ENCODE data around the gene PRRT4. TPM values are rescaled to one million over a fixed set of nuclear protein-coding genes. Genes with fewer than 3 reads are reported as not detected.

Gene PRRT4
- total RNA-seq, 1 experiment from 2014 or later = not detected

GRCh38 chr7:128392446-128393327 lies 31.2 kb upstream of the PRRT4 start:
- H3K4me1 Mint-ChIP-seq (ENCODE audit: insufficient read depth, unreplicated experiment) = peaks cover 4% of the 10 kb centered on the region
- no peak overlapping the region for H3K27ac Mint-ChIP-seq (ENCODE audit: low read depth, unreplicated experiment)
- POLR2A ChIA-PET = no interaction called here
- no peaks in the 10 kb centered on the region for H3K27me3 Mint-ChIP-seq (ENCODE audit: insufficient read depth, unreplicated experiment)
- CTCF ChIA-PET = interaction anchor here (0.6 to 14.9 kb wide), 4 partner anchors 11 to 45 kb away, joined by 3 to 372 read pairs (median 26); partner anchors contain the start of gene RBM28
- intact Hi-C loops (cut with micrococcal nuclease) = no loop called here
- no peak for TF ChIP-seq CTCF (IDR thresholded peaks at IDR 0.05; ENCODE audit: unreplicated experiment)
- BruUV-seq (replicated peaks) = no TSS peak
- H3K4me3 Mint-ChIP-seq (ENCODE audit: unreplicated experiment) = no peak overlapping the region
- no peaks in the 10 kb centered on the region for H3K9me3 Mint-ChIP-seq (ENCODE audit: unreplicated experiment)
- peaks cover 30% of the 10 kb centered on the region for H3K36me3 Mint-ChIP-seq (ENCODE audit: insufficient read depth, unreplicated experiment)
- no peak for DNase-seq (ENCODE audit: unreplicated experiment)

GRCh38 chr7:128391805-128392204 lies 30.3 kb upstream of the PRRT4 start:
- Mint-ChIP-seq H3K36me3 (ENCODE audit: insufficient read depth, unreplicated experiment) (peaks cover 23% of the 10 kb centered on the region), H3K27ac (ENCODE audit: low read depth, unreplicated experiment) (no peak overlapping the region), H3K27me3 (ENCODE audit: insufficient read depth, unreplicated experiment) (no peaks in the 10 kb centered on the region), H3K4me1 (ENCODE audit: insufficient read depth, unreplicated experiment) (peaks cover 6% of the 10 kb centered on the region), H3K4me3 (ENCODE audit: unreplicated experiment) (no peak overlapping the region), H3K9me3 (ENCODE audit: unreplicated experiment) (no peaks in the 10 kb centered on the region)
- no TSS peak for BruUV-seq (replicated peaks)
- ChIA-PET CTCF (interaction anchor here (0.6 to 14.9 kb wide), 9 partner anchors 7 to 957 kb away, joined by 3 to 372 read pairs (median 3); partner anchors contain the start of gene RBM28), POLR2A (no interaction called here)
- no peak for DNase-seq (ENCODE audit: unreplicated experiment)
- intact Hi-C loops (cut with micrococcal nuclease) = no loop called here
- no peak for TF ChIP-seq CTCF (IDR thresholded peaks at IDR 0.05; ENCODE audit: unreplicated experiment)

- CTCF ChIA-PET = interaction anchor here (0.6 to 14.9 kb wide), 10 partner anchors 8 to 68 kb away, joined by 3 to 372 read pairs (median 3); partner anchors contain the start of gene RBM28
- intact Hi-C loops (cut with micrococcal nuclease) = no loop called here
- TF ChIP-seq CTCF (IDR thresholded peaks at IDR 0.05; ENCODE audit: unreplicated experiment) = no peak
- Mint-ChIP-seq H3K4me3 (ENCODE audit: unreplicated experiment) (no peak overlapping the region), H3K27ac (ENCODE audit: low read depth, unreplicated experiment) (no peak overlapping the region), H3K9me3 (ENCODE audit: unreplicated experiment) (no peaks in the 10 kb centered on the region), H3K36me3 (ENCODE audit: insufficient read depth, unreplicated experiment) (peaks cover 15% of the 10 kb centered on the region), H3K27me3 (ENCODE audit: insufficient read depth, unreplicated experiment) (no peaks in the 10 kb centered on the region), H3K4me1 (ENCODE audit: insufficient read depth, unreplicated experiment) (peaks cover 6% of the 10 kb centered on the region)
- no TSS peak for BruUV-seq (replicated peaks)
- POLR2A ChIA-PET = interaction anchor here (0.7 kb wide), 1 partner anchor 44 kb away, joined by 4 read pairs; no protein-coding TSS in a partner anchor
- DNase-seq (ENCODE audit: unreplicated experiment) = no peak
Measured at GRCh38 chr7:128390871-128391565, 29.5 kb upstream of the PRRT4 start.
